K562 (cell line): ENCODE data around the gene ASIC1. TPM values are rescaled to one million over a fixed set of nuclear protein-coding genes. Genes with fewer than 3 reads are reported as not detected.

ENCODE experiments used
- ATAC-seq: fragments of 200-7000 bp; cut with Tn5 transposase; 3 replicates; pipeline ENCODE4 v1.9.1; 2020; ENCODE audit warnings: moderate library complexity
- BruUV-seq: library from RNA; stranded (reverse); fragments of 400-500 nt; replicated peaks from 2 replicates; lab custom pipeline; 2021; lab: Mats Ljungman, UMichigan
- CTCF ChIA-PET: fragments of 300-600 bp; formaldehyde crosslinking; extraction: SDS; loops from one replicate; lab custom pipeline; 2021; ENCODE audit warnings: low intra/inter-chr PET ratio; lab: Yijun Ruan, JAX
- POLR2A ChIA-PET: fragments of 300-600, 350-650 bp; sonication (Branson Sonifier 250); formaldehyde crosslinking; extraction: SDS; loops from one replicate; lab custom pipeline; 2021; ENCODE audit warnings: antibody characterized with exemption, inconsistent platforms; lab: Yijun Ruan, JAX
- DNase-seq, 4 experiments: peaks; one replicate each; pipeline versions ENCODE4 v3.0.0 to v3.0.0-alpha.2; 2011 to 2018; ENCODE audit warnings: low spot score in 3 of 4, mixed read lengths in 3 of 4; ENCODE audit errors: extremely low read depth in 1 of 4
- FAIRE-seq: peaks from 2 replicates; lab custom pipeline; 2011; peaks lifted over from hg19 to GRCh38; lab: Jason Lieb, UNC
- H2AFZ ChIP-seq: 2 replicates; pipeline ENCODE4 v1.6.0; 2011; ENCODE audit warnings: low read depth, low read length, control low read depth, inconsistent platforms
- H3K27ac ChIP-seq: fragments of 200-600 bp; 3 replicates; pipeline ENCODE4 v1.8.0; 2011; ENCODE audit warnings: low read depth, mild to moderate bottlenecking, control low read depth, inconsistent platforms, low read length, moderate library complexity, mixed read lengths; ENCODE audit errors: extremely low read depth
- H3K27me3 ChIP-seq, 2 experiments: fragments of 300-600 bp in 1 of 2; 2 replicates in 1 of 2; 3 replicates in 1 of 2; pipeline versions ENCODE4 v1.6.0 to v1.8.0; 2011; ENCODE audit warnings: inconsistent platforms in 2 of 2, low read length in 2 of 2, mild to moderate bottlenecking in 1 of 2, mixed read lengths in 1 of 2, moderate library complexity in 1 of 2; ENCODE audit not compliant: control insufficient read depth in 2 of 2, insufficient read depth in 2 of 2
- H3K36me3 ChIP-seq: fragments of 300-600 bp; 3 replicates; pipeline ENCODE4 v1.8.0; 2011; ENCODE audit warnings: mild to moderate bottlenecking, low read length, inconsistent platforms; ENCODE audit not compliant: control insufficient read depth, insufficient read depth
- H3K4me1 ChIP-seq, 2 experiments: fragments of 200-600 bp in 1 of 2; replicated peaks in 1 of 2; 2 replicates in 1 of 2; 3 replicates in 1 of 2; pipeline versions ENCODE4 v1.5.1 to v1.8.0; 2011; ENCODE audit warnings: inconsistent platforms in 2 of 2, low read length in 2 of 2, mild to moderate bottlenecking in 1 of 2, mixed read lengths in 1 of 2, moderate library complexity in 1 of 2; ENCODE audit not compliant: control insufficient read depth in 2 of 2, insufficient read depth in 2 of 2
- H3K4me2 ChIP-seq: 2 replicates; pipeline ENCODE4 v1.6.1; 2011; ENCODE audit warnings: low read length, control low read depth, inconsistent platforms, mixed read lengths; ENCODE audit not compliant: insufficient read depth
- H3K4me3 ChIP-seq: fragments of 200-600 bp; sonication (generic), shearing (Covaris generic); 2 replicates; pipeline ENCODE4 v1.5.1; 2016; ENCODE audit warnings: control low read depth, inconsistent platforms
- H3K79me2 ChIP-seq: fragments of 200-600 bp; 3 replicates; pipeline ENCODE4 v1.8.0; 2011; ENCODE audit warnings: low read length, inconsistent platforms; ENCODE audit not compliant: control insufficient read depth, insufficient read depth
- H3K9ac ChIP-seq, 2 experiments: 2 replicates each; pipeline versions ENCODE4 v1.6.0 to v1.6.1; 2011; ENCODE audit warnings: low read depth in 2 of 2, low read length in 2 of 2, control low read depth in 1 of 2, inconsistent platforms in 1 of 2, mild to moderate bottlenecking in 1 of 2, mixed read lengths in 1 of 2; ENCODE audit not compliant: insufficient read depth in 1 of 2
- H3K9me1 ChIP-seq: one replicate; pipeline ENCODE4 v1.6.0; 2011; ENCODE audit warnings: inconsistent platforms, mild to moderate bottlenecking, low read length, moderate library complexity; ENCODE audit not compliant: control insufficient read depth, insufficient read depth
- H3K9me3 ChIP-seq: replicated peaks from 2 replicates; pipeline ENCODE4 v1.5.1; 2011; ENCODE audit warnings: low read depth, low read length, inconsistent platforms; ENCODE audit not compliant: control insufficient read depth, insufficient read depth
- H4K20me1 ChIP-seq: replicated peaks from 2 replicates; pipeline ENCODE4 v1.6.1; 2011; ENCODE audit warnings: low read length, inconsistent platforms, mixed read lengths; ENCODE audit not compliant: control insufficient read depth, insufficient read depth
- EZH2 ChIP-seq: IDR thresholded peaks from 2 replicates; pipeline ENCODE4 v1.6.1; 2012; ENCODE audit warnings: low read depth, mild to moderate bottlenecking, inconsistent platforms, low read length, borderline replicate concordance
- FOXJ2 ChIP-seq: fragments of 200-800 bp; sonication (Bioruptor generic); IDR thresholded peaks from 2 replicates; pipeline ENCODE4 v1.6.1; 2016; ENCODE audit warnings: missing genetic modification characterization, missing compliant biosample characterization
- KLF16 ChIP-seq: IDR thresholded peaks from 2 replicates; pipeline ENCODE4 v1.6.1; 2016; ENCODE audit warnings: antibody characterized with exemption
- MCM5 ChIP-seq: fragments of 450-650 bp; IDR thresholded peaks from 2 replicates; pipeline ENCODE4 v1.6.1; 2016; ENCODE audit warnings: low read depth
- NBN ChIP-seq: fragments of 450-650 bp; IDR thresholded peaks from 2 replicates; pipeline ENCODE4 v1.6.1; 2016; ENCODE audit warnings: low read depth, mild to moderate bottlenecking
- POLR3A ChIP-seq: IDR thresholded peaks from 2 replicates; pipeline ENCODE4 v1.6.1; 2011; ENCODE audit warnings: borderline replicate concordance, mild to moderate bottlenecking, moderate library complexity; ENCODE audit not compliant: insufficient read length, insufficient read depth; ENCODE audit errors: extremely low read depth
- RBM34 ChIP-seq: fragments of 200-400 bp; formaldehyde crosslinking; IDR thresholded peaks from 2 replicates; pipeline ENCODE4 v1.6.1; 2018; ENCODE audit warnings: low read length, borderline replicate concordance; ENCODE audit not compliant: insufficient read depth
- ZFX ChIP-seq: sonication (generic); formaldehyde crosslinking; IDR thresholded peaks from 2 replicates; pipeline ENCODE4 v1.8.0; 2022; ENCODE audit warnings: mild to moderate bottlenecking, missing genetic modification reagents, moderate library complexity
- ZNF79 ChIP-seq: fragments of 250-450 bp; sonication (Bioruptor Pico); IDR thresholded peaks from 2 replicates; pipeline ENCODE4 v1.4.0; 2020; ENCODE audit warnings: low read depth, mild to moderate bottlenecking, moderate library complexity
- WGBS: fragments of 100-300 bp; shearing (Covaris generic); methylation state at CpG from one replicate; pipeline ENCODE4 v1.1.6; 2016; ENCODE audit warnings: low coverage, mixed read lengths; ENCODE audit not compliant: insufficient coverage; ENCODE audit errors: missing lambda C conversion rate; 5-methylcytosine and 5-hydroxymethylcytosine counted together
- in situ Hi-C: fragments of 300-500 bp; cut with MboI; formaldehyde crosslinking; loops from 4 replicates; pipeline ENCODE4 v1.15.0; 2018; ENCODE audit warnings: inconsistent platforms, mixed read lengths
- intact Hi-C: fragments of 100-400 bp; cut with micrococcal nuclease; formaldehyde crosslinking; loops from 2 replicates; pipeline ENCODE4 v1.14.2; 2022
- polyA plus RNA-seq, 8 experiments: library from polyadenylated mRNA; depleted of rRNA in 4 of 8; stranded (reverse) in 5 of 8; unstranded in 3 of 8; fragments of >200 nt; fragmentation: Nextera tagmentation in 2 of 8; fragmentation: Illumina TruSeq in 1 of 8; extraction: Ambion mirVana in 2 of 8; extraction: Trizol in 1 of 8; gene quantifications; 2 replicates each; pipeline versions ENCODE4 v1.2.1 to v1.2.3, GENCODE V29; 2011 to 2014; ENCODE audit warnings: inconsistent platforms in 1 of 8, missing spikeins in 1 of 8
- total RNA-seq, 7 experiments: library from RNA; depleted of rRNA in 6 of 7; stranded (reverse); fragments of >200 nt in 6 of 7; fragmentation: Illumina TruSeq in 2 of 7; extraction: Trizol in 2 of 7; gene quantifications; 2 replicates each; pipeline versions ENCODE4 v1.2.1 to v1.2.3, GENCODE V29; 2011 to 2021; ENCODE audit warnings: low replicate concordance in 1 of 7
- TF ChIP-seq, protein P1 (sequence below): fragments of 250-450 bp; sonication (Bioruptor Pico); IDR thresholded peaks from 2 replicates; pipeline ENCODE4 v1.8.0; 2022; ENCODE audit warnings: moderate library complexity, mild to moderate bottlenecking, inconsistent platforms
- TF ChIP-seq, protein P2 (sequence below): fragments of 150-350 bp; IDR thresholded peaks from 2 replicates; pipeline ENCODE4 v1.6.1; 2014; ENCODE audit warnings: low read depth, mild to moderate bottlenecking, low read length, borderline replicate concordance
- TF ChIP-seq, protein P3 (sequence below), 2 experiments: fragments of 450-650 bp in 1 of 2; sonication (generic) in 1 of 2; formaldehyde crosslinking; conservative IDR thresholded peaks; 2 replicates each; pipeline versions ENCODE4 v1.4.0 to v1.8.1; 2020 to 2022; ENCODE audit warnings: mild to moderate bottlenecking in 1 of 2, missing genetic modification reagents in 1 of 2
- TF ChIP-seq, protein P4 (sequence below): fragments of 450-650 bp; formaldehyde crosslinking; IDR thresholded peaks from 2 replicates; pipeline ENCODE4 v1.4.0; 2020; ENCODE audit warnings: mild to moderate bottlenecking, moderate library complexity

The ASIC1 gene
- total and polyA plus RNA-seq, 9 of the 15 experiments (the other 6 are each of a cell fraction or from before 2014, with no cell fraction given): 0.01 to 1.7 (median 0.45) TPM

DNA sequence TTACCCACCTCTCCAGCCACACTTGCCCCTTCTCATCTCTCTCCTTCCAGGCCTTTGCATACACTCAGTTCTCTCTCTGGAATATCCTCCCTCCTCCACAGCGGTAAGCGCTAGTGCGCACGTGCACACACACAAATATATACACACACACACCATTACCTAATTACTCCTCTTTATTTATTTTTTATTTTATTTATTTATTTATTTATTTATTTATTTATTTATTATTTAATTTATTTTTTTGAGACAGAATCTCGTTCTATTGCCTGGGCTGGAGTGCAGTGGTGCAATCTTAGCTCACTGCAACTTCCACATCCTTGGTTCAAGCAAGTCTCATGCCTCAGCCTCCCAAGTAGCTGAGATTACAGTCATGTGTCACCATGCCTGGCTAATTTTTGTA, 11.7 kb downstream of the ASIC1 start:
- Histone ChIP-seq H2AFZ (no peak overlapping the region), H3K9ac (no peak overlapping the region), H3K9me1 (peaks cover 4% of the 10 kb centered on the region), H3K4me2 (no peak overlapping the region), H3K27ac (no peak overlapping the region), H4K20me1 (no peaks in the 10 kb centered on the region), H3K4me1 (peaks cover 22 to 25% of the 10 kb centered on the region in 2 experiments; a peak in 4 of 5 replicates), H3K36me3 (no peaks in the 10 kb centered on the region), H3K9me3 (no peaks in the 10 kb centered on the region), H3K79me2 (no peaks in the 10 kb centered on the region), H3K27me3 (peaks cover 3 to 28% of the 10 kb centered on the region in 2 experiments; a peak in 4 of 5 replicates), H3K4me3 (no peak overlapping the region)
- no TSS peak for BruUV-seq
- ChIA-PET POLR2A (interaction anchor here (1.4 to 2.1 kb wide), 2 partner anchors 10 to 13 kb away, joined by 3 to 5 read pairs; no protein-coding TSS in a partner anchor), CTCF (interaction anchor here (3.0 to 3.2 kb wide), 2 partner anchors 29 to 101 kb away, joined by 22 to 43 read pairs; no protein-coding TSS in a partner anchor)
- FAIRE-seq (no peak), DNase-seq (no peak), ATAC-seq (no peak)
- in situ Hi-C loops (loop anchor here (5.0 kb wide), 2 partner anchors 97 to 202 kb away; partner anchors contain the start of gene AQP6), intact Hi-C loops (no loop called here)
- TF ChIP-seq ZNF79 (CRISPR knock-in tag): no peak
- no peak for TF ChIP-seq POLR3A
- TF ChIP-seq, protein P1, sequence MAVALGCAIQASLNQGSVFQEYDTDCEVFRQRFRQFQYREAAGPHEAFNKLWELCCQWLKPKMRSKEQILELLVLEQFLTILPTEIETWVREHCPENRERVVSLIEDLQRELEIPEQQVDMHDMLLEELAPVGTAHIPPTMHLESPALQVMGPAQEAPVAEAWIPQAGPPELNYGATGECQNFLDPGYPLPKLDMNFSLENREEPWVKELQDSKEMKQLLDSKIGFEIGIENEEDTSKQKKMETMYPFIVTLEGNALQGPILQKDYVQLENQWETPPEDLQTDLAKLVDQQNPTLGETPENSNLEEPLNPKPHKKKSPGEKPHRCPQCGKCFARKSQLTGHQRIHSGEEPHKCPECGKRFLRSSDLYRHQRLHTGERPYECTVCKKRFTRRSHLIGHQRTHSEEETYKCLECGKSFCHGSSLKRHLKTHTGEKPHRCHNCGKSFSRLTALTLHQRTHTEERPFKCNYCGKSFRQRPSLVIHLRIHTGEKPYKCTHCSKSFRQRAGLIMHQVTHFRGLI (CRISPR knock-in tag): no peak
- TF ChIP-seq, protein P2, sequence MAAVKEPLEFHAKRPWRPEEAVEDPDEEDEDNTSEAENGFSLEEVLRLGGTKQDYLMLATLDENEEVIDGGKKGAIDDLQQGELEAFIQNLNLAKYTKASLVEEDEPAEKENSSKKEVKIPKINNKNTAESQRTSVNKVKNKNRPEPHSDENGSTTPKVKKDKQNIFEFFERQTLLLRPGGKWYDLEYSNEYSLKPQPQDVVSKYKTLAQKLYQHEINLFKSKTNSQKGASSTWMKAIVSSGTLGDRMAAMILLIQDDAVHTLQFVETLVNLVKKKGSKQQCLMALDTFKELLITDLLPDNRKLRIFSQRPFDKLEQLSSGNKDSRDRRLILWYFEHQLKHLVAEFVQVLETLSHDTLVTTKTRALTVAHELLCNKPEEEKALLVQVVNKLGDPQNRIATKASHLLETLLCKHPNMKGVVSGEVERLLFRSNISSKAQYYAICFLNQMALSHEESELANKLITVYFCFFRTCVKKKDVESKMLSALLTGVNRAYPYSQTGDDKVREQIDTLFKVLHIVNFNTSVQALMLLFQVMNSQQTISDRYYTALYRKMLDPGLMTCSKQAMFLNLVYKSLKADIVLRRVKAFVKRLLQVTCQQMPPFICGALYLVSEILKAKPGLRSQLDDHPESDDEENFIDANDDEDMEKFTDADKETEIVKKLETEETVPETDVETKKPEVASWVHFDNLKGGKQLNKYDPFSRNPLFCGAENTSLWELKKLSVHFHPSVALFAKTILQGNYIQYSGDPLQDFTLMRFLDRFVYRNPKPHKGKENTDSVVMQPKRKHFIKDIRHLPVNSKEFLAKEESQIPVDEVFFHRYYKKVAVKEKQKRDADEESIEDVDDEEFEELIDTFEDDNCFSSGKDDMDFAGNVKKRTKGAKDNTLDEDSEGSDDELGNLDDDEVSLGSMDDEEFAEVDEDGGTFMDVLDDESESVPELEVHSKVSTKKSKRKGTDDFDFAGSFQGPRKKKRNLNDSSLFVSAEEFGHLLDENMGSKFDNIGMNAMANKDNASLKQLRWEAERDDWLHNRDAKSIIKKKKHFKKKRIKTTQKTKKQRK: no peak
- TF ChIP-seq NBN: no peak
- TF ChIP-seq ZFX (CRISPR knock-in tag): no peak
- TF ChIP-seq RBM34: no peak
- TF ChIP-seq, protein P3, sequence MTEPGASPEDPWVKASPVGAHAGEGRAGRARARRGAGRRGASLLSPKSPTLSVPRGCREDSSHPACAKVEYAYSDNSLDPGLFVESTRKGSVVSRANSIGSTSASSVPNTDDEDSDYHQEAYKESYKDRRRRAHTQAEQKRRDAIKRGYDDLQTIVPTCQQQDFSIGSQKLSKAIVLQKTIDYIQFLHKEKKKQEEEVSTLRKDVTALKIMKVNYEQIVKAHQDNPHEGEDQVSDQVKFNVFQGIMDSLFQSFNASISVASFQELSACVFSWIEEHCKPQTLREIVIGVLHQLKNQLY (CRISPR knock-in tag; conservative IDR thresholded peaks at IDR 0.05): no peak
- TF ChIP-seq EZH2: no peak
- TF ChIP-seq MCM5: no peak
- TF ChIP-seq FOXJ2 (tag): no peak
- TF ChIP-seq, protein P4, sequence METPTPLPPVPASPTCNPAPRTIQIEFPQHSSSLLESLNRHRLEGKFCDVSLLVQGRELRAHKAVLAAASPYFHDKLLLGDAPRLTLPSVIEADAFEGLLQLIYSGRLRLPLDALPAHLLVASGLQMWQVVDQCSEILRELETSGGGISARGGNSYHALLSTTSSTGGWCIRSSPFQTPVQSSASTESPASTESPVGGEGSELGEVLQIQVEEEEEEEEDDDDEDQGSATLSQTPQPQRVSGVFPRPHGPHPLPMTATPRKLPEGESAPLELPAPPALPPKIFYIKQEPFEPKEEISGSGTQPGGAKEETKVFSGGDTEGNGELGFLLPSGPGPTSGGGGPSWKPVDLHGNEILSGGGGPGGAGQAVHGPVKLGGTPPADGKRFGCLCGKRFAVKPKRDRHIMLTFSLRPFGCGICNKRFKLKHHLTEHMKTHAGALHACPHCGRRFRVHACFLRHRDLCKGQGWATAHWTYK: no peak
- TF ChIP-seq KLF16: no peak
- 64% methylated on average over 5 of the region's 5 CpGs for WGBS
